Measurements from ENCODE around the gene BTRC.

The BTRC gene

DNA sequence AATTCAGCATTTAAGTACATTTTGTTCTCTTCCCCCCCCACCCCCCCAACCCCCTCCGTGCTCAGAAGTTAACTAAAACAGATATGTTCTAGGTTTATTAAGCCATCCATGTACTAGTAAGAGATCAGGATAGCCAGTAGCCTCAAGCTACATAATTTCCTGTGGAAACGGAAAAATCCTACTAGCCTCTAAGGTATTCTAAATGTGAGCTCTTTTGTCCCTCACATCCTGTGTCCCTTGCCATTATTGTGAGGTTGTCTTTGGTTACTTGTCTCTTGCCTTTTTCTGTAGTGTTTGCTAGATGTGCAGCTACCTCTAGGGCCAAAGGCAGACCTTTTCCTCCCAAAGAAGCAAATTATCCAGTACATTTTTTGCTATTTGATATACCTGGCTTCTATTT lies 92.1 kb downstream of the BTRC start:
- no peak for DNase-seq

DNA sequence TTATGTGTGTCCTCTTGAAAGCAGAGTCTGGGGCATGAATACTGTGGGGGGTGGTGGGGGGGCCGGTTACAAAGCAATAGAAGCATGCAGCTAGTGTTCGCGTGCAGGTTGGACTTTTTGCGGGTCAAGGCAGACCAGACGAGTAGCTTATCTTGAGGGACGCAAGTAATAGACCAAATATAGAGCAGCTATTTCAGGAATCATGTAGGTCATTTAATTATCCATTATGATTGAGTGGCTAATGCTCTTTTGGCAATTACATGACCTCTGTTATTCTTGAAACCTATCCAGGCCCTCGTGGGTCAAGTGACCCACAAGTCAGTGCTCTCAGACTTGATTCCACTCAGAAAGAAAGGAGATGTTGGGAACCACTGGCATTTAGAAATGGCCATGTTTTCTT lies 93.0 kb downstream of the BTRC start:
- DNase-seq: no peak

DNA sequence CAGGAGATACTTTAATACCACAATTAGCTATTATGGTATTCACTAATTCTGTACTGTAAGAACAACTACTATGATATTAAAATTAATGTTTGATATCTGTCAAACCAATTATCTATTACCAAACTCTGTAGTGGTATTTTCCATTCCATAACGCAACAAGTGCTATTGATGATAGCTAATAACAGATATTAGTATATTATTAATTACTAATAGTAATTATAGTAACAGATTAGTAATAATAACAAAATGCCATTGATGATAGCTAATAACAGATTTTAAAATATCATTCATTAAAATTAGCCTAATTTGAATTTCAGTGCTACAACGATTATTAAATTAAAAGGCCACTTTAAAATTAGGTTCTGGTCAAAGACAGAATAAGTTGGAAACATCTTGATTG lies 93.5 kb downstream of the BTRC start:
- DNase-seq: no peak

DNA sequence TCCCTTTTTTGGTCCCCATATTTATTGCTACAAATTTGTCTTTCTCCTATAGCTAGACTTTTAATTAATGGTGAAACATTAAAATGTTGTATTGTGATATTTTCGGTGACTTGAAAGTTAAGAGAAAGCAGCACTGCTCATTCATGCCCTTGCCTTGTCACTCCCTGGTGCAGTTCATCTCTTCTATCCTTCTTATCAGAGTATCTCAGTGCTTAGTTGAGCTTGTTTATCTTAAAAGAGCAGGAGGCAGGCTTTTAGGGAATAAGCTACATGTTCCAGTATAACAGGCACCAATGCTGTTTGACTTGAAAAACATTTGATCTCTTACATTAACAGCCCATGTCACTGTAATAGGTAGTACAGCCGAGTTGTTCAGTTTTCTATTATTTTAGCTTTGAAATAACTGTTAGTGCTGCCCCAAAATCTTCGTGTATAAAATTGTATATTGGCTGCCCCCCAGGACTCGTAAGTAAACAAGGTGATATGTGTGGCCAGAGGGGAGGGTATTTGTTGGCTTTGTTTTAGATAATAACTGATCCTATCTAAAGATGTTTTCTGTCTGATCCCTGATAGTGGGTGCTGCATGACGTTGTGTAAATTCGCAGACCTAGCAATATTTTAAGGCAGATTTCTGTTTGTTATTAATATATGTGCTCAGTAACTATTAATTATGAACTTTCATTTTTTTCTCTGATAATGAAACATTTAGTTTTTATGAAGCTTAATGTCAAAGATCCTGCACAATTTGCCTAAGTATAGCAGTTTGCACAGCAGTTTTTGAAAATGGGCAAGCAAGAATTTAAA lies 96.5 kb downstream of the BTRC start:
- DNase-seq: no peak

DNA sequence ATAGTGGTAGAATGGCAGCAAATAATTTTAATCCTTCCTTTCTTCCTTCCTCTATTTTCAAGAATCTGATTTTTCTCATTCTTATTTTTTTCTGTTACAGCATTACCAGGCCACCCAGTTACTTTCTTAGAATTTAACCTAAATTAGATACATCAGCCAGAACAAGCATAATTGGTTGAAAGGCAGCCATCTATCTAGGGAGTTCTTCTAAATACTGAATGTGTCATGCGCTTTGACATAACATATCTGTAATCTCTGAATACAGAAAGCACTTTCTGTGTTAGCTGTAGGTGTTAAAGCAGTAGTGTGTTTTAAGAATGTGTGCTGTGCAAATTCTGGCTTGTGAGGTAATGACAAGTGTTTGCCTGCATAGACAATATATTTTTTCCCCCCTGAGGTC lies 97.3 kb downstream of the BTRC start:
- DNase-seq: no peak

DNA sequence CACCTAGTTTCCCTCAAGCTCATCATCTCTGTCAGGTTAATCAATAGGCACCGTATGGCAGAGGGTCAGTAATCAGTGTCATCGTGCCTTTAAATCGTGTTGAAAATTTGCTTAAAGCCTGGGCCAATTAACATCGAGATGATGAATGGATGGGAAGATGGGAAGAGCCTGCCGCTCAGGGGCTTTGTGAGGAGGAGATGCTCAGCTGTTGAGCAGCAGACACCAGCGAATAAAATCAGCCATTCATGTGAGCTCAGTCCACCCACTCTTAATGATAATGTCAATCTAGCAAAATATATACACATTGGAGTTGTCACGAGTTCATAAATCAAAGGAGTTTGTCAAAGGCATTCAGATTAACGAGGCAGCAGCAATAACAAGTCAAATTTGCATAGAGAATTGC lies 97.7 kb downstream of the BTRC start:
- DNase-seq: no peak

DNA sequence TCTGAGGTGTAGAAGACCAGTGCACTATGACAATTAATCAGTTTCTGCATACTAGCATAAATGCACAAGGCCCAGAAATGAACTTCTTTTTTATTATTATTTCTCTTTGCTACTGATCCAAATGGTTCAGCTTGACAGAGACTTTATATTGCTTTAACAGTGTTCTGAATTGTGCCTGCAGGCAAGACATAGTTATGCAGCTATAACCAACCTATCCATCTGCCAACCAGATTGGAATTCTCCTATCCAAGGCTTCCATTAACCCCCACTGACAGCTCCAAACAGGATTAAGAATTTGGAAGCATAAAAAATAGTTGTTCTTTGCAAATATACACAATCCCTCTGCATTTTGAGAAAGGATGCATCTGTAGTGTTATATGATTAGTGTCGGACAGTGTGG lies 98.2 kb downstream of the BTRC start:
- DNase-seq: no peak

DNA sequence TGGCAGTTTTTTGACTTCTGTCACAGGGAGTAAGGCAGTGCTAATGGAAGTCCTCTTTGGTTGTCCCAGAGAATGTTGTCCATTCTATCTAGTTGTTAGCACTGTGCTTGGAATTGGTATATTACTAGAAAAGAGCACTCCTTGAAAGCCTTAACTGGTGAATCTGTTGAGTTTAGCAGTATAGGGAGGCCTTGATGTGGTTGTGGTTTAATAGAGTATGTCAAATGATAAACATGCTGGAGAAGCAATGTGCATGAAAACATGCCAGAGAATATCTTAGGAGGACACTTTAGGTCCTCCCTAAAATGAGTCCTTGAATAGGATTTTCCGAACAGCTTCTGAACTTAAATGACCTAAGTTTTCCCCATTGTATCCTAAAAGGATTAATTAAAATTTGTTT lies 98.6 kb downstream of the BTRC start:
- DNase-seq: no peak

DNA sequence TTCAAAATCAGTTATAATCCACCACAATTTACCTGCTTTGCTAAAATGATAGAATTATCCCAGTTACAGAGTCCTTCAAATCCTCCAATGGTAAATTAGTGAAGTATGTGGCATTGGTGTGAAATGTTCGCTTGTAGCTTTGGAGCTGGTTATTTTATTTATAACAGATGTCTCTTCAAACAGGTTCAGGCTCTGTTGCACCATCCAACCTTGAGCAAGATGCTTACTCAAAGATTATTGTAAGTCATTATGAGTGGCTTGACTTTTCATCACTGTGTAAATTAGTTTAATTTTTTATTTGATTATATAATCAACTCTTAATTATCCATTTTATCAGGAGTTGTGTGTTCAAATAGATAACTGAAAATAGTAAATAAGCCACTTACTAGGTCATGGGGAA lies 99.4 kb downstream of the BTRC start:
- DNase-seq: no peak

DNA sequence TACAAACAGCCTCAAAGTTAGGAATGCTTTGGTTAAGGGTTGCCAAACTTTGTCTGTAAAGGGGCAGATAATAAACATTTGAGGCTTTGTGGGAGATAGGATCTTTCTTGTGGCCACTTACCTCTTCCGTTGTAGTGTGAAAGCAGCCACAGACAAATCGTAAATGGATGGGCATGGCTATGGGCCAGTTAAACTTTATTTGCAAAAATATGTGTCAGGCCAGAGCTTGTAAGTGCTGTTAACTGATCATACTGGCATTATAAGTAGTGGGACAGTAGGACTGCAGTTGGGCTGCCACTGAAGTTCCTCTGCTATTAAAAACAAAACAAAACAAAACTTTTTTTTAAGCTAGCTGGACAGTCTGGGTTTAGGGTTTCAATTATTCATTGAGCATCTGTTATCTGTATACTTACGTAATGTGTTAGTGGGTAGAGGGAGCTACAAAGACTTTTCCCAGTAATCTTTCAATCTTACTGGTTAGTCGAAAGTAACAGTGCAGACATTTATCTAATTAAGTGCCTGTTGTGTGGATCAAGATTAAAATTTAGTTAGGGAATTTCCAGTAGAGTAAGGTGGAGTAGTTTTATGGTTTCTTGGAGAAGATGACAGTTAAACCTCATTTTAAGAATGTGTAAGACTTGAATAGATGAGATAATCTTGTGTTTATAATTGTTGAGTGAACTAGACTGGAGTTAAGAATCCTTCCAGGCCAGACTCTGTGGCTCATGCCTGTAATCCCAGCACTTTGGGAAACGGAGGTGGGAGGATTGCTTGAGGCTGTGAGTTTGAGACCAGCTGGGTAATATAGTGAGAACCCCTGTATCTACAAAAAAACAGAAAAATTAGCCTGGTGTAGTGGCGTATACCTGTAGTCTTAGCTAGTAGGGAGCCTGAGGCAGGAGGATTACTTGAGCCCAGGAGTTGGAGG lies 100.1 kb downstream of the BTRC start:
- no peak for DNase-seq

DNA sequence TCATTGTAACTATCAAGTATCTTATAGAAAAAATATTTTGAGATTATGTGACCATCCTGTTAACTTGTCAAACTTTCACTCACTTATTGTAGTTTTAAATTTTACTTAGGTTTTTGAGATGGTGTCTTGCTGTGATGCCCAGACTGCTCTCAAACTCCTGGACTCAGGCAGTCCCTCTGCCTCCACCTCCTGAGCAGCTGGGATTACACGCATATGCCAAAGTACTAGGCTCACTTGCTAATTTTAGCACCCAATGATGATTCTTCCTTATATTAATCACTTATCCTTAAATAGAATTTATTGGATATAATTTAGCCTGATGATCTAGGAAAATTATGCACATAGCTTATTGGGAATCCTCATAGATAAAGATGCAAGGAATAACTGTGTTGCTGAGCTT lies 104.9 kb downstream of the BTRC start:
- no peak for DNase-seq

DNA sequence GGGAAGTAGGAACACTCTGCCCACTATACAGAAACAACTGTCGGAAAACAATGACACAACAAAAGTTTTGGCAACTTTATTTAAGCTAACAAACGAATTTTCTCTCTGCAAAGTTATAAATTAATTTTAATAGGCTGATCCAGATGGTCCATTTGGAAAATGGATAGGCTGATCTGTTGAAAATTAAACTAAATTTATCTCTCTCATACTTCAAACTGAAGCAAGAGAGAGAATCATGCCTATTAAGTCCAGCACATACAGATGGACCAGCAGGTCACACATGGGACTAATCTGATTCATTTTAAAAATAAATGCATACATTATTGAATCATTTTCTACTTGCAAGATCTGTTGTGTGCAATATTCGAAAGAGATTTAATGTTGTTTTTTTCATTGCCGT lies 110.1 kb downstream of the BTRC start:
- no peak for DNase-seq

DNA sequence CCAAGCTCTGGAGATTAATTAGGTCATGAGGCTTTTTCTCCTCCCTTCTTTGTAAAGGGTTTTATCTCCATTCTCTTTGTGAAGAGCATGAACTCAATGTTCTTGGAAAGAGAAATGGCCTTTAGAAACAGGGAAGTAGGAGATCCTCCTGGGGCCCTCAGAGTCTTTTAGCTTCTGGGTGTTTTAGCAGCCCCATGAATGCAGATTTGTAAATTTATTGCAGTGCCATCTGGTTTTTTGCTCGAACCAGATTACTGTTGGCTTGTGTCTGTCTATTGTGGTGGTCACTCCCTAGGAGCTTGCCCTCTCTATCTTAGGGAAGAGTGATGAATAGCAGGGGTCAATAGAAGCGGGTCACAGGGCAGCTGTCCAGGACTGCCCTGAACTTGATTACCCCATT lies 110.6 kb downstream of the BTRC start:
- DNase-seq: no peak

DNA sequence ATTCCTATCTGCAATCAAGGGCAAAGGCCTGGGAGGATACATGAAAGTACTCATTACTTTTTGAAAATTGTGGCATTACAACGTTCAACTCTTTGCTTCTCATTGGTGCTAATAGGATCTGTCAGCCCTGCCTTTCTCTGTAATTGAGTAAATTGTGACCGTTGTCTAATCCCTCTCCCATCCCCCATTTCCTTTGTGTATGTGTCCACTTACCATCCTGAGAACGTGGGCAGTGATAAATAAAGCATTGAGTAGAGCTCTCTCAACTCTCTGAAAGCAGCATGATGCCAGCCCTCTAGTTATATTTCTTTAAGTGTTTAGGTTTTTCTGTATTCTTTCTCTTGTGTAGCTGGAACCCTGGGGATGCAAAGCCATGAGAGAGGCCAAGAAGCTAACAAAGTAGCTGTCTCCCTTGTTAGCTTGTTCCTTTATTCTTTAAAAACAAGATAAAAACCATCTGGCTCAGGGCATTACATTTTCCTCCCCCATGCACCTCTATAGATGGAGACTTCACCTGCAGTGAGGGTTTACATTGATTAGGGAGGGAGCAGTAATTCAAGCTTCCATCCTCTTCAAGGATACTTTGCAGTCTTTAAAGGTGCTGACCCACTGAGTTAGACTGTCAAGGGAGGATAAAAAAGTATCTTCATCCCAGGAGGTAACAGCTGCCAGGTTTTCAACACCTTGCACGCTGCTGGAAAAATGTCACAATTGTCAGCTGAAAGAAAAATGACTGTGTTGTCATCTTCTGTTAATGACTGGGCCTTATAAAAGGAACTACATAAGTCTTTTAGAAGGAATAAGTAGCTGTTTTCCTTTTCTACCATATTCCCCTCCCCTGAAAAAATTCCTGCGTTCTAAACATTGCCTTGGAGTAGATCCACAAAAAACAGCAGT lies 112.3 kb downstream of the BTRC start:
- DNase-seq: no peak

DNA sequence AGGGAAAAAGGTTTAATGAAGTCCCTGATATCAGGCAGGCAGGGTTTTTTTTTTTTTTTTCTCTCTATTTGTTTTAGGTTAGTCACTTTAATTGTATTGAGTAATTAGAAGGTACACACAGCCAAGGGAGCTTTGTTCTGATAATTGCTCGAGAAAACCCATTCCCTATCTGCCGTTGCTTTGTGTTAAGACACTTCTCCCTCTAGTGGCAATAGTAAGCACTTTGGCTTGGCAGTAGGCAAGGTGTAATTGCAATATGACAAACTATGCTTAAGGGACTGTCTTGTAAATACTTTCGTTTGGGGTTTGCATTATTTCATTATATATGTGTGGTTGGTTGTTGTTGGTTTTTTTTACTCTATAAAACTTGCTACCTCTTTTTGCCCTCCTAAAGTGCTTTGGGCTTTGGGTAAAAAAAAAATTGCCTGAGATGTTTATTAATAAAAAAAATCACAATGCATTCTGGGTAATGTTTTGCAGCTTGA lies 113.4 kb downstream of the BTRC start:
- peak in 1 of 2 experiments; percentile 10 for DNase-seq

DNA sequence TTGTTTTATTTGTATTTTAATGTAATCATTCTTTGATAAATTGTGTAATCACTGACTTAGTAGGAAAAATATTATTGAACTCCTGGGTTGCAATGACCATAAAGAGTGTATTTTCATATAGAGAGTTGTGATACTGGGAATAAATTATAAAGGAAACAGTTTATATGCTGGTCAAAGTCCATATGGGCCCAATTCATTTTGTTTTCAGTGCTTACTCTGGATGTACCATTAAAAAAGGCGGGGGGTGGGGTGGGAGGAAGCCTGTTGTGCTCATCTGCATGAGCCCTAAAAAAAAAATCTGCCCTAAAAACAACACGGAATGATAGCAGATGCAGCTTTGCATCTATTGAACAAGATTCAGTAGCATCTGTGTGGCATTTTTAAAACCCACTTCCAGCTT lies 114.2 kb downstream of the BTRC start:
- no peak for DNase-seq

DNA sequence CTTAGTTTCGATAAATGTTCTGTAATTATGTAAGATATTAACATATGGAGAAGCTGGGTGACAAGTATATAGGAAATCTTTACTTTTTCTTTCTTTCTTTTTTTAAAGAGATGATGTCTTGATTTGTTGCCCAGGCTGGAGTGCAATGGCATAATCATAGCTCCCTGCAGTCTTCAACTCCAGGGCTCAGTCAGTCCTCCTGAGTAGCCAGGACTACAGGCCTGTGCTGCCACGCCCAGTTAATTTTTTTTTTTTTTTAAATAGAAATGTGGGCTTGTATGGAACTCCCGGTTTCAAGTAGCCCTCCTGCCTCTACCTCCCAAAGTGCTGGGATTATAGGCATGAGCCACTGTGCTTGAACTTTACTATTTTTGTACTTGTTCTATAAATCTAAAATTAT lies 122.4 kb downstream of the BTRC start:
- no peak for DNase-seq

DNA sequence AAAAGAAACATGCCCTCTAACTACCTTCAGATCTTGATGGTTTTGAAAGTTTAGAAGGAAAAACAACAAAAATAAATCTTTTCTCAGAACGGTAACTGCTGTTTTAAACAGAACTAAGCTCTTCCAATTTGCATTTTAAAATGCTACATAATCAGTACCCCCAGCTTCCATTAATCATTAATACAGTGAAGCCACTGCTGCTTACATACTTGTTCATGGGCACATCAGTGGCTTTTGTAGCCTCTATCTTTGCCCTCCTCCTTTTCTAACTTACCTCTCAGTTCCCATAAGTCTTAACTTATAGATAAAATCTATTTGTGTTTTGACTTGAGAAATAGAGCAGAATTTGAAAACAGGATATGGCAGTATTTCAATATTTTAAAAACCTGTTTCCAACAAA lies 125.0 kb downstream of the BTRC start:
- DNase-seq: no peak

DNA sequence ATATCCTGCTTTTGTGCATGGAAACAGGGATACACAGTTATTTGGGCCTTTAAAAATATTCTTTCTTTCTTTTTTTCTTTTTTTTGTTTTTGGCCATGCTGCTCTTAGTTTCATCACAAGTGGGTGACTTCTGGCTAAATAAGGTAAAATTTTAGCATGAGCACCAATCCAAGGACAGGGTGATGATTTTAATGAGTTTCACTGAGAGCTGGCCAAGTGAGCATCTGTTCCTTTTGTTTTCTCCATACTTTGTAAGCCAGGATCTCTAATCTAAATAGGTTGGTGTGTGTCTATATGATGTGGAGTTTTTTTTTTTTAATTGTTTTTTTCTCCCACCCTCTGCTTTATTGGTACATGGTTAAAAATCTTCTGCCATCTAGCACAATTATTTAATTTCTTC lies 127.3 kb downstream of the BTRC start:
- no peak for DNase-seq

DNA sequence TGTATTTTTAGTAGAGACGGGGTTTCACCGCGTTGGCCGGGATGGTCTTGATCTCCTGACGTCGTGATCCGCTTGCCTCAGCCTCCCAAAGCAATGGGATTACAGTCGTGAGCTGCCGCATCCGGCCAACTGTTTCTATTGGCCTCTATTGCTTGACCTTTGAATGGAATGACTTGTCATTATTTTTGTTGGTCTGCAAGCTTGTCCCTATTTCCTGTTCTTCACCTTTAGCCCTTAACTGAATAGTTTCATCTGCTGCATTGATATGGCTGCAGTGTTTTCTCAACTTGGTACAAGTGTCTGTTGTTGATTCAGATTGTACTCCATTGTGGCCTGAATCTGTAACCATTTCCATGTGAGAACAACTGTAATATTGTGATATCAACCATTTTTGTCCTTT lies 128.6 kb downstream of the BTRC start:
- no peak for DNase-seq

DNA sequence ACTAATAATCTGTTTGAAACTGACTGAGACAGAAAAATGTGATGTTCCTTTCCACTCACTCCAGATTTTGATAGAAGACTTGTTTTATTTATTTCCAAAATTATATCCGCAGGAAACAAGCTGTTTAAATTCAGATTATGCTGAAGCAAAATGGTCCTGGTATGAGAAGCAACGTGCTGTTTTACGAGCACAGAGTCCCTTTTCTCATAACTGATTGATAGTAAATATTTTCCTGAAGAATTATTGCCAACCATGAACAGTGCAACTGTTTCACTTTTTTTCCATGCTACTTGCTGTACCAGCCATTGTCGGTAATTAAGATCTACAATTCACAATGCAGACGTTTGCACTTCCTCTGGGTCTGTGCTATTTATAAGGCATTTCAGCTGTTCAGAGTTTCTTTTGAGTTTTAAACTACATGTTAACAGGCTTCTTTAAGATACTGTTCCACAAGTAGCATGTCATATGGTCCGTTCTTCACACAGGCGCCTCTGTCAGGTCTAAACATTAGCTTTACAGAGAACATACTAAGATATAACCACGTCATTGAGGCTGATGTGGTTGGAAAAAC lies 130.3 kb downstream of the BTRC start:
- no peak for DNase-seq

DNA sequence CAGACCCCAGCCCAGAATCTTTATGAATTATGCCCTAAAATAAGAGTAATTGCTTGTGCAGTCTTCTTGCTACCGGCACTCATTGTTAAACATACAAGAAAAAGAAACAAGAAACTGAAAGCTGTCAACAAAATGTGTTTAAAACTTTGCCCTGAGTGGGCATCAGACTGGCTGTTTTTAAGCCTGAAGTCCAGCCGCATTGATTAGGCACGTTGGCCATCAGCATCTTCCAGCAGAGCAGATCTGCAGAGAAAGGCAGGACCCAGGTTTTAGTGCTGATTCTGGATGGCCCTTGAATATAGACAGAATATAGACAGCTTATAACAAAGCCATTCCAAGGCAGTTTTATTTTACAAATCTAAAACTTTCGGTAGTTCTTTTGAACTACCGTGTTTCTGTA lies 131.2 kb downstream of the BTRC start:
- no peak for DNase-seq
